Stomach (tissue), 9 donors: ENCODE measurements around the gene VMP1. TPM values are rescaled to one million over a fixed set of nuclear protein-coding genes. Genes with fewer than 3 reads are reported as not detected.

Source experiments
- DNase-seq, 2 donors: peaks; one replicate each; pipeline versions ENCODE4 v3.0.0 to v3.0.0-alpha.2; 2013 to 2019
- H3K27ac ChIP-seq, 5 donors: fragments of 200-600 bp in 4 of 5; sonication (generic) in 4 of 5; one replicate each; pipeline ENCODE4 v1.5.1; 2013 to 2019; ENCODE audit warnings: mild to moderate bottlenecking in 1 of 5, moderate library complexity in 1 of 5
- H3K27me3 ChIP-seq, 3 donors: fragments of 200-600 bp; sonication (generic); one replicate each; pipeline ENCODE4 v1.5.1; 2017 to 2019; ENCODE audit warnings: mixed run types in 1 of 3
- H3K36me3 ChIP-seq, 4 donors: fragments of 200-600 bp; sonication (generic); 1 replicate in 3 of 4; 2 replicates in 1 of 4; pipeline ENCODE4 v1.5.1; 2016 to 2019
- H3K4me1 ChIP-seq, 4 donors: fragments of 200-600 bp; sonication (generic); one replicate each; pipeline ENCODE4 v1.5.1; 2016 to 2019
- H3K4me3 ChIP-seq, 4 donors: fragments of 200-600 bp; sonication (generic) in 3 of 4; one replicate each; pipeline ENCODE4 v1.5.1; 2016 to 2019; ENCODE audit warnings: mild to moderate bottlenecking in 1 of 4
- H3K9me3 ChIP-seq, 4 donors: fragments of 200-600 bp; sonication (generic); one replicate each; pipeline ENCODE4 v1.5.1; 2016 to 2019
- EP300 ChIP-seq: sonication (generic); formaldehyde crosslinking; IDR thresholded peaks from one replicate; pipeline ENCODE4 v1.6.1; 2017; ENCODE audit warnings: antibody characterized with exemption
- POLR2A ChIP-seq, 4 donors: fragments of 450-650 bp; IDR thresholded peaks; one replicate each; pipeline ENCODE4 v1.6.1; 2016; ENCODE audit warnings: antibody characterized with exemption in 4 of 4, control low read depth in 2 of 4, mild to moderate bottlenecking in 1 of 4, moderate library complexity in 1 of 4
- POLR2AphosphoS5 ChIP-seq, 3 donors: sonication (generic); formaldehyde crosslinking; IDR thresholded peaks; one replicate each; pipeline ENCODE4 v1.6.1; 2016; ENCODE audit warnings: antibody characterized with exemption in 3 of 3
- whole genome bisulfite sequencing, 5 donors: extraction: QIAGEN DNeasy Blood & Tissue Kit in 3 of 5; methylation state at CpG; one replicate each; pipeline versions ENCODE4 v1.1.5 to v1.1.7; 2013 to 2018; 5-methylcytosine and 5-hydroxymethylcytosine counted together
- intact Hi-C: fragments of 100-400 bp; cut with DNase I; formaldehyde crosslinking; loops from one replicate; pipeline ENCODE4 v1.15.1; 2023; ENCODE audit warnings: low total_unique reads
- polyA plus RNA-seq, 3 donors: library from polyadenylated mRNA; stranded (reverse); fragments of 200-250 nt; gene quantifications; one replicate each; pipeline ENCODE4 v1.2.3, GENCODE V29; 2013
- total RNA-seq, 5 donors: library from RNA; depleted of rRNA; stranded (reverse); fragments of >200 nt; gene quantifications; one replicate each; pipeline versions ENCODE4 v1.1.0 to v1.2.3, GENCODE V29; 2014 to 2016
- TF ChIP-seq, protein P1 (sequence below), 7 experiments: fragments of 450-650 bp in 4 of 7; fragments of 200-600 bp in 3 of 7; sonication (generic) in 3 of 7; IDR thresholded peaks; one replicate each; pipeline ENCODE4 v1.5.1; 2016 to 2019; ENCODE audit warnings: antibody characterized with exemption in 7 of 7, control low read depth in 2 of 7, mild to moderate bottlenecking in 1 of 7
- donor health status: healthy with polysubstance abuse.
- donor health status: Bipolar disorder and iron deficiency.
- donor health status: healthy.

VMP1 gene
- total and polyA plus RNA-seq, 8 donors = 24.4 to 562 (median 155) TPM

DNA sequence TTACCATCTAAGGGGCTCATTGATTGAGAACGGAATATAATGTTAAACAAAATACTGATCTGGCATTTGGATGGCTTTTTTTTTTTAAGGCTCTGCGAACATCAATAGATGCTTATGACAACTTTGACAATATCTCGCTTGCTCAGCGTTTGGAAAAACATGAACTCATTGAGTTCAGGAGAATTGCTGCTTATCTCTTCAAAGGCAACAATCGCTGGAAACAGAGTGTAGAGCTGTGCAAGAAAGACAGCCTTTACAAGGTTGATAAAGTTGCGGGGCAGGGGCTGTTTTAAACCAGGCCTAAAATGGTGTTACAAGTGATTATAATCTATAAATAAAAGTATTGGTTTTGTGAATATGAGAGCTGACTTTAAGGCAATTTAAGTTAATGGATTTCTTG lies 22.5 kb upstream of the VMP1 start:
- DNase-seq = no peak
- H3K4me3 ChIP-seq = no peak overlapping the region
- 54 to 80% (median 63%) methylated on average over 6 of the region's 6 CpGs for WGBS, 5 donors
- H3K4me1 ChIP-seq = peaks cover 0 to 5% (median 0%) of the 10 kb centered on the region in 4 donors
- no peaks in the 10 kb centered on the region for H3K27me3 ChIP-seq
- H3K9me3 ChIP-seq = no peaks in the 10 kb centered on the region
- TF ChIP-seq POLR2A (IDR thresholded peaks at IDR 0.05) (no peak), EP300 (no peak), POLR2AphosphoS5 (IDR thresholded peaks at IDR 0.05) (no peak)
- TF ChIP-seq, protein P1, sequence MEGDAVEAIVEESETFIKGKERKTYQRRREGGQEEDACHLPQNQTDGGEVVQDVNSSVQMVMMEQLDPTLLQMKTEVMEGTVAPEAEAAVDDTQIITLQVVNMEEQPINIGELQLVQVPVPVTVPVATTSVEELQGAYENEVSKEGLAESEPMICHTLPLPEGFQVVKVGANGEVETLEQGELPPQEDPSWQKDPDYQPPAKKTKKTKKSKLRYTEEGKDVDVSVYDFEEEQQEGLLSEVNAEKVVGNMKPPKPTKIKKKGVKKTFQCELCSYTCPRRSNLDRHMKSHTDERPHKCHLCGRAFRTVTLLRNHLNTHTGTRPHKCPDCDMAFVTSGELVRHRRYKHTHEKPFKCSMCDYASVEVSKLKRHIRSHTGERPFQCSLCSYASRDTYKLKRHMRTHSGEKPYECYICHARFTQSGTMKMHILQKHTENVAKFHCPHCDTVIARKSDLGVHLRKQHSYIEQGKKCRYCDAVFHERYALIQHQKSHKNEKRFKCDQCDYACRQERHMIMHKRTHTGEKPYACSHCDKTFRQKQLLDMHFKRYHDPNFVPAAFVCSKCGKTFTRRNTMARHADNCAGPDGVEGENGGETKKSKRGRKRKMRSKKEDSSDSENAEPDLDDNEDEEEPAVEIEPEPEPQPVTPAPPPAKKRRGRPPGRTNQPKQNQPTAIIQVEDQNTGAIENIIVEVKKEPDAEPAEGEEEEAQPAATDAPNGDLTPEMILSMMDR (IDR thresholded peaks at IDR 0.05) = no peak
- H3K27ac ChIP-seq = no peak overlapping the region
- H3K36me3 ChIP-seq = peaks cover 67 to 100% (median 99%) of the 10 kb centered on the region in 4 donors
- intact Hi-C loops = no loop called here

GRCh38 chr17:59688008-59688407 lies 19.4 kb upstream of the VMP1 start:
- TF ChIP-seq POLR2A (IDR thresholded peaks at IDR 0.05) (no peak), EP300 (no peak), POLR2AphosphoS5 (IDR thresholded peaks at IDR 0.05) (no peak)
- TF ChIP-seq, protein P1 (IDR thresholded peaks at IDR 0.05) = no peak
- no peak for DNase-seq
- no peaks in the 10 kb centered on the region for H3K9me3 ChIP-seq
- H3K27me3 ChIP-seq = no peaks in the 10 kb centered on the region
- WGBS, 5 donors = 72 to 97% (median 84%) methylated on average over 1 of the region's 1 CpG
- no peak overlapping the region for H3K4me3 ChIP-seq
- intact Hi-C loops = no loop called here
- H3K36me3 ChIP-seq = peaks cover 58 to 100% (median 99%) of the 10 kb centered on the region in 4 donors
- peaks cover 0 to 5% (median 0%) of the 10 kb centered on the region in 4 donors for H3K4me1 ChIP-seq
- no peak overlapping the region for H3K27ac ChIP-seq

GRCh38 chr17:59688496-59688895 lies 19.0 kb upstream of the VMP1 start:
- TF ChIP-seq POLR2A (IDR thresholded peaks at IDR 0.05) (no peak), EP300 (no peak), POLR2AphosphoS5 (IDR thresholded peaks at IDR 0.05) (no peak)
- TF ChIP-seq, protein P1 (IDR thresholded peaks at IDR 0.05) = no peak
- Histone ChIP-seq H3K27me3 (no peaks in the 10 kb centered on the region), H3K4me1 (peaks cover 0 to 5% (median 0%) of the 10 kb centered on the region in 4 donors), H3K27ac (no peak overlapping the region), H3K36me3 (peaks cover 58 to 100% (median 99%) of the 10 kb centered on the region in 4 donors), H3K9me3 (no peaks in the 10 kb centered on the region), H3K4me3 (no peak overlapping the region)
- intact Hi-C loops = no loop called here
- DNase-seq = no peak
- WGBS, 5 donors = 74 to 88% (median 84%) methylated on average over 2 of the region's 2 CpGs

DNA sequence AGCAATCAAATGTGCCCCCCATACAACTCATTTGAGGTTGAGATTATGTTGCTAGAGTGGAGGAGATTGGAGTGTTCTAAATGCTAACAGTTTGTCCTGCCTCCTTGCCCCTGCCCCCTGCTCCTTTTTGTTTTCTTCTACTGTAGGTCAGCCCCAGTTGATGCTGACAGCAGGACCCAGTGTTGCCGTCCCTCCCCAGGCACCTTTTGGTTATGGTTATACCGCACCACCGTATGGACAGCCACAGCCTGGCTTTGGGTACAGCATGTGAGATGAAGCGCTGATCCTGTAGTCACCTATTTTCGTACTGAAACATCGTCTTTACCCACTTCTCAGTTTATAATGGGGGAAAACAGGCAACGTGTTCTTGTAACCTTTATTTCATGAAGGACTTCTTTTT lies 13.9 kb upstream of the VMP1 start:
- no peak for DNase-seq
- intact Hi-C loops = no loop called here
- Histone ChIP-seq H3K27ac (no peak overlapping the region), H3K4me3 (no peak overlapping the region), H3K4me1 (peaks cover 0 to 9% (median 3%) of the 10 kb centered on the region in 4 donors), H3K36me3 (peaks cover 72 to 100% (median 100%) of the 10 kb centered on the region in 4 donors), H3K27me3 (no peaks in the 10 kb centered on the region), H3K9me3 (no peaks in the 10 kb centered on the region)
- TF ChIP-seq POLR2A (IDR thresholded peaks at IDR 0.05) (no peak), POLR2AphosphoS5 (IDR thresholded peaks at IDR 0.05) (no peak), EP300 (no peak)
- TF ChIP-seq, protein P1 (IDR thresholded peaks at IDR 0.05) = no peak
- WGBS, 5 donors = 86 to 92% (median 88%) methylated on average over 7 of the region's 7 CpGs
